Ectodermal cell (in vitro differentiated cells): ENCODE results near the gene UGT1A9.

Experiments used
- H3K27ac ChIP-seq: 2 replicates; pipeline ENCODE4 v1.7.0; 2013; ENCODE audit warnings: mild to moderate bottlenecking, low read depth, low read length; ENCODE audit not compliant: insufficient read depth, poor library complexity, severe bottlenecking
- H3K27me3 ChIP-seq: 2 replicates; pipeline ENCODE4 v1.7.0; 2013; ENCODE audit warnings: mild to moderate bottlenecking, low read length; ENCODE audit not compliant: insufficient read depth, control insufficient read depth, poor library complexity, severe bottlenecking
- H3K36me3 ChIP-seq: one replicate; pipeline ENCODE4 v1.7.0; 2013; ENCODE audit warnings: low read length; ENCODE audit not compliant: control insufficient read depth, insufficient read depth
- H3K4me1 ChIP-seq: one replicate; pipeline ENCODE4 v1.7.0; 2013; ENCODE audit warnings: low read length; ENCODE audit not compliant: control insufficient read depth, insufficient read depth
- H3K4me3 ChIP-seq: 2 replicates; pipeline ENCODE4 v1.7.0; 2013; ENCODE audit warnings: low read depth, low read length, control low read depth; ENCODE audit not compliant: insufficient read depth
- H3K9me3 ChIP-seq: 2 replicates; pipeline ENCODE4 v1.7.0; 2013; ENCODE audit warnings: mild to moderate bottlenecking, low read length, moderate library complexity; ENCODE audit not compliant: control insufficient read depth
- WGBS, 2 experiments: methylation state at CpG; one replicate each; pipeline ENCODE4 v1.1.7; 2013; ENCODE audit warnings: missing lambda C conversion rate in 2 of 2; 5-methylcytosine and 5-hydroxymethylcytosine counted together

Gene UGT1A9

DNA sequence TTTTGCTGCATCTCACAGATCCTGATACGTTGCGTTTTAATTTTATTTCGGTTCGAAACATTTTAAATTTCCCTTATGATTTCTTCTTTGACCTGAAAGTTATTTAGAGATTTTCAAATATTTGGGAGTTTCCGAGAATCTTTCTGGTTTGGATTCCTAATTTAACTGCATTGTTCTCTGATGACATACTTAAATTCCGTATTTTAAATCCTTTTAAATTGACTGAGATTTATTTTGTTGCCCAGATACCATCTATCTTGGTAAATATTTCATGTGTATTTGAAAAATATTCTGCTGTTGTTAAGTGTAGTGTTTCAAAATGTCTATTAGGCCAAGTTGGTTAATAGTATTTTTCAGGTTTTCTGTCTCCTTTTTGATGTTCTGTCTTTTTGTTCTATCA lies 144.2 kb downstream of the UGT1A9 start:
- 86 to 100% methylated on average over 1 to 6 of the region's 6 CpGs for WGBS, 2 experiments
- H3K4me1 ChIP-seq, result no peaks in the 10 kb centered on the region
- H3K27me3 ChIP-seq, result no peaks in the 10 kb centered on the region
- no peaks in the 10 kb centered on the region for H3K36me3 ChIP-seq
- no peak overlapping the region for H3K4me3 ChIP-seq
- no peaks in the 10 kb centered on the region for H3K9me3 ChIP-seq
- H3K27ac ChIP-seq, result no peak overlapping the region

DNA sequence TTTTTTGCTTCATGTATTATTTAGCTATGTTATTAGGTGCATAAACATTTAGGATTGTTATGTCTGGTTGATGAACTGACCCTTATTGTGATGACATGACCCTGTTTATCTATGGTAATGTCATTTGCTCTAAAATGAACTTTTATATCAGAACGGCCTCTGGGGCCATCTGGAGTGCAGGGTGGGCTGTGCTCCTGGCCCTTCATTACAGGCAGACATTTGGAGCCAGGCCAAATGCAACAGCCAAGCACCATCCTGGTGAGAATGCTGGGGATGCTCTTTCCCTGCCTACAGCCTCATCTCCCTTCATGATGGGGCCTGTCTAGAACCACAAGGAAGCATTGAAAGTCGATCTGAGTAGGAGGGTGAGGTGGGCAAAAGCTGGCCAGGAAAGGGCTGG lies 144.6 kb downstream of the UGT1A9 start:
- H3K4me3 ChIP-seq, result no peak overlapping the region
- no peak overlapping the region for H3K27ac ChIP-seq
- H3K36me3 ChIP-seq, result no peaks in the 10 kb centered on the region
- H3K27me3 ChIP-seq, result no peaks in the 10 kb centered on the region
- 91% methylated on average over 2 of the region's 2 CpGs for WGBS, 2 experiments
- H3K4me1 ChIP-seq, result no peaks in the 10 kb centered on the region
- no peaks in the 10 kb centered on the region for H3K9me3 ChIP-seq

DNA sequence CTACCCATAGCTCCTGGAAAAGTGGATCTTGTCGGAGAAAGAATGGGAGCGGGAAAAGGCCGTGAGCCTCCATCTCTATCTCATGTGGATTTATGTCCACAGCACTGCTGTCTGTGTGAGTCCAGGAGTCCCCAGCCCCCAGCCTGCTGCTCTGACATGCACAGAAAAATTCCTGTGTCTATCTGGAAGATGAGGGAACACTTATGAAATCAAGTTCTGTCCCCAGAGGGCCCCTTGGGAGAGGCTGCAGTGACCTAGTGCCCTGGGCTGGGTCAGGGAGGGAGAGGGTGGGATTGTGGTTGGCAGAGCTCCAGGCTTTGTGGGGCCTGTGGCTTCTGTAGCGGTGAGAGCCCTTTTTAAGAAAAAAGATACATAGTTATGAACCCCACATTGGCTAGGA lies 145.1 kb downstream of the UGT1A9 start:
- H3K27ac ChIP-seq, result no peak overlapping the region
- no peaks in the 10 kb centered on the region for H3K9me3 ChIP-seq
- 97 to 98% methylated on average over 4 of the region's 4 CpGs for WGBS, 2 experiments
- H3K27me3 ChIP-seq, result no peaks in the 10 kb centered on the region
- H3K4me3 ChIP-seq, result no peak overlapping the region
- no peaks in the 10 kb centered on the region for H3K4me1 ChIP-seq
- no peaks in the 10 kb centered on the region for H3K36me3 ChIP-seq

- WGBS, 2 experiments, result 94% methylated on average over 3 of the region's 3 CpGs
- no peak overlapping the region for H3K4me3 ChIP-seq
- no peaks in the 10 kb centered on the region for H3K27me3 ChIP-seq
- no peaks in the 10 kb centered on the region for H3K36me3 ChIP-seq
- no peak overlapping the region for H3K27ac ChIP-seq
- no peaks in the 10 kb centered on the region for H3K9me3 ChIP-seq
- H3K4me1 ChIP-seq, result no peaks in the 10 kb centered on the region
Measured at GRCh38 chr2:233817361-233817911, 145.7 kb downstream of the UGT1A9 start.

GRCh38 chr2:233817995-233818638 lies 146.4 kb downstream of the UGT1A9 start:
- Histone ChIP-seq H3K4me3 (no peak overlapping the region), H3K27me3 (no peaks in the 10 kb centered on the region), H3K36me3 (no peaks in the 10 kb centered on the region), H3K27ac (no peak overlapping the region), H3K9me3 (no peaks in the 10 kb centered on the region), H3K4me1 (no peaks in the 10 kb centered on the region)
- 94 to 96% methylated on average over 11 of the region's 11 CpGs for WGBS, 2 experiments

DNA sequence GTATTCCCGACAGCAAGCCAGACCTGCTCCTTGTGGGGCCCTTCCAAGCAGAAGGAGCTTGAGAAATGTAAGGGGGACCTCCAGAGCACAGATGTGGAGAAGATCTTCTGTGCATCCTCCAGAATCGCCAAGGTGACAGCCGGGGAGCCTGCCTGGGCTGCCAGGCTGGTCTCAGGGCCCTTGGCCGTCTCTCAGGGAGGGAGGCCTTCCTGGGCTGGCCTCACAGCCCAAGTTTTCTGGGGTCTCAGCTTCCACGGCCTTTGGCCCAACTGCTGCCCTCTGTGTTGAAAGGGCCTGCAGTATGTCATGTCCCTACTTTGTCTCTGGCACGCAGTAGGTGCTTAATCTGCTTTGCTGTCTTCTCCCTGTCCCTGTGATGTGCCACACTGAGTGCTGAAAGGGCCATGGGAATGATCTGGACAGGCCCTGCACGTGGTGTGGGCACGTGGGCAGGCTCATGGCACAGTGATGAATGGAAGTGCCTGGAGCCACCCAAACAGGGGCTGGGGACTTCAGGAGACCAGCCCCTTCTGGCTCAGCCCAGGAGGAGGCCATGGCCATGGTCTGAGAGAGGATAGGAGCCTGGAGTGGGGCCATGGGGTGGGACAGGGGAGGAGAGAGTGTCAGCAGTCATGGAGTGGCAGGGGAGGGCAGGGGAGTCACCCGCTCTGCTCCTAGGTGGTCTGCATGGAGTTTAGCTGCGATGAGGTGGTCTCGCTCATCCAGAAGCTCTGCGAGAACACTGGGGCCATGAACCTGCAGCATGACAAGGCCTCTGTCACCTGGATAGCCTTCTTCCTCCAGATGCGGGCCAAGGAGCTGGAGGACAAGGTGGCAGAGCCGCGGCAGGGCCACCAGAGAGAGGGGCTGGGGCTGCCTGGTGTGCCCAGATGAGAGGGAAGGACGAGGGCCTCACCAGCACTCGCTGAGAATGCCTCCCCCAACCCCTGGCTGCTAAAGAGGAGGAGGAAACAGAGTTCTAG lies 147.2 kb downstream of the UGT1A9 start:
- Histone ChIP-seq H3K27me3 (no peaks in the 10 kb centered on the region), H3K4me3 (no peak overlapping the region), H3K36me3 (no peaks in the 10 kb centered on the region), H3K27ac (no peak overlapping the region), H3K9me3 (no peaks in the 10 kb centered on the region), H3K4me1 (no peaks in the 10 kb centered on the region)
- WGBS, 2 experiments, result 81 to 83% methylated on average over 17 of the region's 17 CpGs

GRCh38 chr2:233819884-233820773 lies 148.4 kb downstream of the UGT1A9 start:
- no peaks in the 10 kb centered on the region for H3K27me3 ChIP-seq
- no peak overlapping the region for H3K27ac ChIP-seq
- H3K4me1 ChIP-seq, result no peaks in the 10 kb centered on the region
- no peak overlapping the region for H3K4me3 ChIP-seq
- no peaks in the 10 kb centered on the region for H3K36me3 ChIP-seq
- 91 to 93% methylated on average over 18 of the region's 18 CpGs for WGBS, 2 experiments
- H3K9me3 ChIP-seq, result no peaks in the 10 kb centered on the region

GRCh38 chr2:233820774-233821105 lies 149.0 kb downstream of the UGT1A9 start:
- no peaks in the 10 kb centered on the region for H3K9me3 ChIP-seq
- no peaks in the 10 kb centered on the region for H3K36me3 ChIP-seq
- WGBS, 2 experiments, result 87 to 88% methylated on average over 6 of the region's 6 CpGs
- H3K27me3 ChIP-seq, result no peaks in the 10 kb centered on the region
- no peak overlapping the region for H3K27ac ChIP-seq
- no peaks in the 10 kb centered on the region for H3K4me1 ChIP-seq
- no peak overlapping the region for H3K4me3 ChIP-seq

GRCh38 chr2:233821196-233821595 lies 149.5 kb downstream of the UGT1A9 start:
- H3K9me3 ChIP-seq, result no peaks in the 10 kb centered on the region
- H3K27me3 ChIP-seq, result no peaks in the 10 kb centered on the region
- H3K36me3 ChIP-seq, result no peaks in the 10 kb centered on the region
- WGBS, 2 experiments, result 91 to 96% methylated on average over 3 of the region's 3 CpGs
- no peak overlapping the region for H3K27ac ChIP-seq
- H3K4me1 ChIP-seq, result no peaks in the 10 kb centered on the region
- no peak overlapping the region for H3K4me3 ChIP-seq
